Astrocyte (in vitro differentiated cells and primary cell): ENCODE data around the gene PRKCH. TPM values are rescaled to one million over a fixed set of nuclear protein-coding genes. Genes with fewer than 3 reads are reported as not detected.

Source experiments
- DNase-seq: peaks from one replicate; pipeline ENCODE4 v3.0.0-alpha.2; 2010; ENCODE audit warnings: low read depth
- FAIRE-seq: peaks from 2 replicates; lab custom pipeline; 2011; peaks lifted over from hg19 to GRCh38; lab: Jason Lieb, UNC
- H2AFZ ChIP-seq: 2 replicates; pipeline ENCODE4 v1.6.0; 2012; ENCODE audit warnings: low read depth, low read length, inconsistent platforms
- H3K27ac ChIP-seq: 2 replicates; pipeline ENCODE4 v1.5.1; 2011; ENCODE audit warnings: low read depth, low read length, inconsistent platforms
- H3K27me3 ChIP-seq: 2 replicates; pipeline ENCODE4 v1.6.0; 2011; ENCODE audit warnings: low read length, inconsistent platforms; ENCODE audit not compliant: insufficient read depth
- H3K36me3 ChIP-seq: 2 replicates; pipeline ENCODE4 v1.5.1; 2011; ENCODE audit warnings: low read length, inconsistent platforms; ENCODE audit not compliant: insufficient read depth
- H3K4me1 ChIP-seq: 2 replicates; pipeline ENCODE4 v1.5.1; 2011; ENCODE audit warnings: low read length, inconsistent platforms; ENCODE audit not compliant: insufficient read depth
- H3K4me2 ChIP-seq: 2 replicates; pipeline ENCODE4 v1.6.0; 2012; ENCODE audit warnings: low read length, inconsistent platforms
- H3K4me3 ChIP-seq: 2 replicates; pipeline ENCODE4 v1.5.1; 2011; ENCODE audit warnings: low read depth, mild to moderate bottlenecking, low read length, inconsistent platforms; ENCODE audit not compliant: insufficient read depth
- H3K79me2 ChIP-seq: 2 replicates; pipeline ENCODE4 v1.6.0; 2012; ENCODE audit warnings: mild to moderate bottlenecking, low read length, inconsistent platforms; ENCODE audit not compliant: insufficient read depth
- H3K9ac ChIP-seq: 2 replicates; pipeline ENCODE4 v1.6.0; 2012; ENCODE audit warnings: mild to moderate bottlenecking, low read length, inconsistent platforms
- H3K9me3 ChIP-seq: 2 replicates; pipeline ENCODE4 v1.5.1; 2012; ENCODE audit warnings: low read depth, mild to moderate bottlenecking, low read length, inconsistent platforms; ENCODE audit not compliant: insufficient read depth
- H4K20me1 ChIP-seq: 2 replicates; pipeline ENCODE4 v1.6.0; 2012; ENCODE audit warnings: low read length, inconsistent platforms; ENCODE audit not compliant: insufficient read depth
- H3K27ac Mint-ChIP-seq: one replicate; pipeline ENCODE4 v1.8.0; 2021; ENCODE audit warnings: mild to moderate bottlenecking, mixed read lengths; ENCODE audit not compliant: unreplicated experiment
- H3K27me3 Mint-ChIP-seq: one replicate; pipeline ENCODE4 v1.8.0; 2021; ENCODE audit warnings: low read depth, mixed read lengths; ENCODE audit not compliant: unreplicated experiment
- H3K36me3 Mint-ChIP-seq: one replicate; pipeline ENCODE4 v1.8.0; 2021; ENCODE audit warnings: low read depth, mixed read lengths; ENCODE audit not compliant: unreplicated experiment
- H3K4me1 Mint-ChIP-seq: one replicate; pipeline ENCODE4 v1.8.0; 2021; ENCODE audit warnings: low read depth, mixed read lengths; ENCODE audit not compliant: unreplicated experiment
- H3K4me3 Mint-ChIP-seq: one replicate; pipeline ENCODE4 v1.8.0; 2021; ENCODE audit warnings: mild to moderate bottlenecking, moderate library complexity, mixed read lengths; ENCODE audit not compliant: unreplicated experiment
- H3K9me3 Mint-ChIP-seq: one replicate; pipeline ENCODE4 v1.8.0; 2021; ENCODE audit warnings: mild to moderate bottlenecking, mixed read lengths; ENCODE audit not compliant: unreplicated experiment
- EZH2 ChIP-seq: IDR thresholded peaks from 2 replicates; pipeline ENCODE4 v1.6.1; 2012; ENCODE audit warnings: mild to moderate bottlenecking, low read length, inconsistent platforms; ENCODE audit not compliant: insufficient read depth
- total RNA-seq: library from RNA; stranded (reverse); gene quantifications from 2 replicates; pipeline ENCODE4 v1.2.1, GENCODE V29; 2021
- TF ChIP-seq, protein P1 (sequence below): IDR thresholded peaks from 2 replicates; pipeline ENCODE4 v1.5.1; 2011; ENCODE audit warnings: low read depth, mild to moderate bottlenecking, inconsistent platforms, low read length, moderate library complexity; ENCODE audit not compliant: insufficient read depth

Gene PRKCH
- total RNA-seq, 1 donor from 2014 or later = 6.0 TPM

DNA sequence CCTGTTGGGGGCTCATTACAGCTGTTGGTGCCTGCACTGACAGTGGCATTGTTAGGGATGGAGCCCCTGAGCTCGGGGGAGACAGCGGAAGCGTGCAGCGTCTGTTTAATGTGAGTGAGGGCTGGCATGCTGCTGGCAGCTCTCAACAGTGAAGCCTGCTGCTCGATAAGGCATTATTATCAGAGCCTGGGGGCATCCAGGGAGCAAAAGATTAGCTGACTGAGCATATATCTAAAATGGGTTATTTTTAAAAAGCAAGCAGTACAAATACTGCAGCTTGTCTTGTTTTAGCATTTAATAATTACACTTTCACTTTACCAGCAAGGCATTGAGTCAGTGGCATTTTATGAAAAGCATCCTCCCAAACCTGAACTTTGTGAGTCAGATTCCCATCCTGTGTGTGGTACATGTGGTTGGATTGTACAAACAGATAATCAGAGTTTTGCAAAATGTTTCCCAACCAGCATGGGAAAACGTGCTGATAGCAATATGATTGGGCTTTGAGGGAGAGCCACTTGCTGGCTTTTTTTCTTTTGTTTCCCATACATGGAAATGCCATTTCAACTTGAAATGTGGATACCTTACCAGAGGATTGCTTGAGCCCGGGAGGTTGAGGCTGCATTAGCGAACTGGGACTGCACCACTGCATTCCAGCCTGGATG, 150.8 kb downstream of the PRKCH start:
- Histone ChIP-seq H3K4me3 (peak overlapping the region; percentile 58), H3K4me1 (peaks cover 49% of the 10 kb centered on the region), H4K20me1 (no peaks in the 10 kb centered on the region), H3K36me3 (no peaks in the 10 kb centered on the region), H3K9me3 (no peaks in the 10 kb centered on the region), H2AFZ (no peak overlapping the region), H3K4me2 (peak overlapping the region; percentile 84), H3K79me2 (no peaks in the 10 kb centered on the region), H3K27ac (peak overlapping the region; percentile 87), H3K27me3 (no peaks in the 10 kb centered on the region), H3K9ac (peak overlapping the region; percentile 80)
- FAIRE-seq (peak; percentile 97), DNase-seq (peak; percentile 99)
- Mint-ChIP-seq H3K9me3 (no peaks in the 10 kb centered on the region), H3K36me3 (no peaks in the 10 kb centered on the region), H3K27me3 (no peaks in the 10 kb centered on the region), H3K4me3 (peak overlapping the region; percentile 58), H3K4me1 (peaks cover 57% of the 10 kb centered on the region), H3K27ac (peak overlapping the region; percentile 80)
- TF ChIP-seq, protein P1, sequence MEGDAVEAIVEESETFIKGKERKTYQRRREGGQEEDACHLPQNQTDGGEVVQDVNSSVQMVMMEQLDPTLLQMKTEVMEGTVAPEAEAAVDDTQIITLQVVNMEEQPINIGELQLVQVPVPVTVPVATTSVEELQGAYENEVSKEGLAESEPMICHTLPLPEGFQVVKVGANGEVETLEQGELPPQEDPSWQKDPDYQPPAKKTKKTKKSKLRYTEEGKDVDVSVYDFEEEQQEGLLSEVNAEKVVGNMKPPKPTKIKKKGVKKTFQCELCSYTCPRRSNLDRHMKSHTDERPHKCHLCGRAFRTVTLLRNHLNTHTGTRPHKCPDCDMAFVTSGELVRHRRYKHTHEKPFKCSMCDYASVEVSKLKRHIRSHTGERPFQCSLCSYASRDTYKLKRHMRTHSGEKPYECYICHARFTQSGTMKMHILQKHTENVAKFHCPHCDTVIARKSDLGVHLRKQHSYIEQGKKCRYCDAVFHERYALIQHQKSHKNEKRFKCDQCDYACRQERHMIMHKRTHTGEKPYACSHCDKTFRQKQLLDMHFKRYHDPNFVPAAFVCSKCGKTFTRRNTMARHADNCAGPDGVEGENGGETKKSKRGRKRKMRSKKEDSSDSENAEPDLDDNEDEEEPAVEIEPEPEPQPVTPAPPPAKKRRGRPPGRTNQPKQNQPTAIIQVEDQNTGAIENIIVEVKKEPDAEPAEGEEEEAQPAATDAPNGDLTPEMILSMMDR = no peak
- TF ChIP-seq EZH2 = no peak

GRCh38 chr14:61472801-61473376, 151.5 kb downstream of the PRKCH start:
- Mint-ChIP-seq H3K27ac (peak overlapping the region; percentile 80), H3K36me3 (no peaks in the 10 kb centered on the region), H3K27me3 (no peaks in the 10 kb centered on the region), H3K4me1 (peaks cover 58% of the 10 kb centered on the region), H3K9me3 (no peaks in the 10 kb centered on the region), H3K4me3 (no peak overlapping the region)
- Histone ChIP-seq H2AFZ (no peak overlapping the region), H3K36me3 (no peaks in the 10 kb centered on the region), H3K27me3 (no peaks in the 10 kb centered on the region), H3K9me3 (no peaks in the 10 kb centered on the region), H3K4me3 (no peak overlapping the region), H4K20me1 (no peaks in the 10 kb centered on the region), H3K27ac (peak overlapping the region; percentile 87), H3K79me2 (no peaks in the 10 kb centered on the region), H3K9ac (peak overlapping the region; percentile 63), H3K4me1 (peaks cover 55% of the 10 kb centered on the region), H3K4me2 (peak overlapping the region; percentile 84)
- FAIRE-seq = no peak
- TF ChIP-seq EZH2 = no peak
- no peak for DNase-seq

DNA sequence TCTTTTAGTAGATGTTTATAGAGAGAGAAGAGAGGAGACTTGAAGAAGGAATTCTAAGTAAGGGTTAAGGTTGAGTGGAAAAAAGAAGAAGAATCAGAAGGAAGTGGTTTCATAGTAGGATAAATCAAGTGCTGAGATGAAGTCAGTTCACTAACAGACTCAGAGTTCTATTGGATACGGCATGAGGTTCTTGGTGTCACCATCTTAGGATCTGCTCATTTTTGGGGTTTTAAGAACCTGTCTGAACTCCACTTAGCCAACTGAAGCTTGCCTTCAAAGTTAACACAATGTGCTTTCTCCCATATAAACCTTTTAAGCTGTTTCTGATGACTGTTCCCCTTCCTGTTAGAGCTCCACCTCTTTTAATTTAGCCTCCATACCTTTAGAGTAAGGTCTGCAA, 152.6 kb downstream of the PRKCH start:
- H3K4me1 Mint-ChIP-seq = peaks cover 61% of the 10 kb centered on the region
- Histone ChIP-seq H4K20me1 (no peaks in the 10 kb centered on the region), H3K27ac (no peak overlapping the region), H3K4me3 (no peak overlapping the region), H2AFZ (no peak overlapping the region), H3K27me3 (no peaks in the 10 kb centered on the region), H3K9me3 (no peaks in the 10 kb centered on the region), H3K4me2 (no peak overlapping the region), H3K36me3 (no peaks in the 10 kb centered on the region), H3K9ac (no peak overlapping the region), H3K79me2 (no peaks in the 10 kb centered on the region), H3K4me1 (peaks cover 60% of the 10 kb centered on the region)
- no peaks in the 10 kb centered on the region for H3K36me3 Mint-ChIP-seq
- no peak for TF ChIP-seq EZH2
- TF ChIP-seq, protein P1 = no peak
- H3K27ac Mint-ChIP-seq = no peak overlapping the region
- no peak for FAIRE-seq
- no peak overlapping the region for H3K4me3 Mint-ChIP-seq
- no peak for DNase-seq
- no peaks in the 10 kb centered on the region for H3K27me3 Mint-ChIP-seq
- H3K9me3 Mint-ChIP-seq = no peaks in the 10 kb centered on the region
